H9 (cell line): Measurements from ENCODE around the gene MSRB2. TPM values are rescaled to one million over a fixed set of nuclear protein-coding genes. Genes with fewer than 3 reads are reported as not detected.

Experiments used
- DNase-seq: peaks from one replicate; pipeline ENCODE4 v3.0.0-alpha.2; 2017
- H2AFZ ChIP-seq: one replicate; pipeline ENCODE4 v1.6.1; 2013; ENCODE audit warnings: mild to moderate bottlenecking, low read length, control low read depth, moderate library complexity
- H2AK5ac ChIP-seq: 2 replicates; pipeline ENCODE4 v1.6.1; 2013; ENCODE audit warnings: low read length, control low read depth, mixed read lengths; ENCODE audit not compliant: insufficient read length
- H2BK120ac ChIP-seq: one replicate; pipeline ENCODE4 v1.6.1; 2013; ENCODE audit warnings: low read depth, mild to moderate bottlenecking, low read length, control low read depth, inconsistent platforms; ENCODE audit not compliant: poor library complexity, severe bottlenecking
- H2BK12ac ChIP-seq: 2 replicates; pipeline ENCODE4 v1.6.1; 2013; ENCODE audit warnings: low read length, control low read depth, mixed read lengths, low read depth; ENCODE audit not compliant: insufficient read length
- H2BK15ac ChIP-seq: 2 replicates; pipeline ENCODE4 v1.6.1; 2013; ENCODE audit warnings: low read depth, low read length, control low read depth
- H2BK20ac ChIP-seq: one replicate; pipeline ENCODE4 v1.6.1; 2013; ENCODE audit warnings: low read depth, mild to moderate bottlenecking, low read length, control low read depth, inconsistent platforms; ENCODE audit not compliant: poor library complexity, severe bottlenecking
- H2BK5ac ChIP-seq: 2 replicates; pipeline ENCODE4 v1.6.1; 2013; ENCODE audit warnings: low read length, control low read depth, mixed read lengths; ENCODE audit not compliant: insufficient read length
- H3K14ac ChIP-seq: 2 replicates; pipeline ENCODE4 v1.6.1; 2013; ENCODE audit warnings: low read length, control low read depth; ENCODE audit not compliant: insufficient read depth
- H3K18ac ChIP-seq: 2 replicates; pipeline ENCODE4 v1.6.1; 2013; ENCODE audit warnings: low read depth, mild to moderate bottlenecking, mixed read lengths, low read length, control low read depth; ENCODE audit not compliant: insufficient read length
- H3K23ac ChIP-seq: 2 replicates; pipeline ENCODE4 v1.6.1; 2013; ENCODE audit warnings: low read length, control low read depth, mixed read lengths, low read depth; ENCODE audit not compliant: insufficient read length
- H3K23me2 ChIP-seq: 2 replicates; pipeline ENCODE4 v1.6.1; 2013; ENCODE audit warnings: low read depth, mild to moderate bottlenecking, mixed read lengths, low read length, control low read depth; ENCODE audit not compliant: insufficient read length, poor library complexity, severe bottlenecking
- H3K27ac ChIP-seq: 2 replicates; pipeline ENCODE4 v1.5.1; 2013; ENCODE audit warnings: low read length, control low read depth, mixed read lengths, low read depth; ENCODE audit not compliant: insufficient read length
- H3K27me3 ChIP-seq: 2 replicates; pipeline ENCODE4 v1.6.1; 2013; ENCODE audit warnings: low read length, control low read depth, inconsistent platforms; ENCODE audit not compliant: insufficient read depth
- H3K4ac ChIP-seq: 2 replicates; pipeline ENCODE4 v1.6.1; 2013; ENCODE audit warnings: low read depth, mild to moderate bottlenecking, control low read depth, inconsistent platforms, low read length, moderate library complexity
- H3K4me1 ChIP-seq: 2 replicates; pipeline ENCODE4 v1.6.1; 2013; ENCODE audit warnings: low read length, control low read depth, inconsistent platforms; ENCODE audit not compliant: insufficient read depth
- H3K4me2 ChIP-seq: 2 replicates; pipeline ENCODE4 v1.6.1; 2013; ENCODE audit warnings: low read length, control low read depth, mixed read lengths; ENCODE audit not compliant: insufficient read length, insufficient read depth
- H3K56ac ChIP-seq: 2 replicates; pipeline ENCODE4 v1.6.1; 2013; ENCODE audit warnings: low read depth, mild to moderate bottlenecking, mixed read lengths, low read length, control low read depth; ENCODE audit not compliant: insufficient read length
- H3K79me1 ChIP-seq: 2 replicates; pipeline ENCODE4 v1.6.1; 2013; ENCODE audit warnings: low read depth, mild to moderate bottlenecking, moderate library complexity, low read length, control low read depth, inconsistent platforms; ENCODE audit not compliant: insufficient read depth, poor library complexity, severe bottlenecking
- H3K79me2 ChIP-seq: 2 replicates; pipeline ENCODE4 v1.6.1; 2013; ENCODE audit warnings: low read length, control low read depth, inconsistent platforms; ENCODE audit not compliant: insufficient read depth
- H3K9ac ChIP-seq: 2 replicates; pipeline ENCODE4 v1.6.1; 2013; ENCODE audit warnings: low read length, control low read depth, mixed read lengths; ENCODE audit not compliant: insufficient read length; ENCODE audit errors: extremely low read depth
- H3K9me3 ChIP-seq: one replicate; pipeline ENCODE4 v1.6.1; 2013; ENCODE audit warnings: low read depth, low read length, inconsistent platforms; ENCODE audit not compliant: control insufficient read depth
- H3T11ph ChIP-seq: one replicate; pipeline ENCODE4 v1.6.1; 2013; ENCODE audit warnings: mild to moderate bottlenecking, low read length, control low read depth, inconsistent platforms
- H4K20me1 ChIP-seq: one replicate; pipeline ENCODE4 v1.6.1; 2013; ENCODE audit not compliant: control insufficient read depth, insufficient read length, insufficient read depth
- H4K5ac ChIP-seq: 2 replicates; pipeline ENCODE4 v1.6.1; 2013; ENCODE audit warnings: low read depth, mild to moderate bottlenecking, mixed read lengths, low read length, control low read depth; ENCODE audit not compliant: insufficient read length
- H4K8ac ChIP-seq: replicated peaks from 2 replicates; pipeline ENCODE4 v1.6.1; 2013; ENCODE audit warnings: low read length, control low read depth, mixed read lengths, low read depth; ENCODE audit not compliant: insufficient read length
- H4K91ac ChIP-seq: 2 replicates; pipeline ENCODE4 v1.6.1; 2013; ENCODE audit warnings: low read depth, mild to moderate bottlenecking, moderate library complexity, mixed read lengths, low read length, control low read depth; ENCODE audit not compliant: insufficient read length
- H3K27ac Mint-ChIP-seq, 3 experiments: 2 replicates in 2 of 3; 3 replicates in 1 of 3; pipeline ENCODE4 v1.8.0; 2020 to 2021; ENCODE audit warnings: mixed read lengths in 3 of 3, mild to moderate bottlenecking in 1 of 3, moderate library complexity in 1 of 3
- H3K27me3 Mint-ChIP-seq: 2 replicates; pipeline ENCODE4 v1.8.0; 2021; ENCODE audit warnings: low read depth, mild to moderate bottlenecking, moderate library complexity, mixed read lengths
- H3K36me3 Mint-ChIP-seq, 3 experiments: 2 replicates in 2 of 3; 3 replicates in 1 of 3; pipeline ENCODE4 v1.8.0; 2020 to 2021; ENCODE audit warnings: low read depth in 3 of 3, mixed read lengths in 3 of 3; ENCODE audit not compliant: insufficient read depth in 1 of 3
- H3K4me1 Mint-ChIP-seq, 2 experiments: 2 replicates each; pipeline ENCODE4 v1.8.0; 2020; ENCODE audit warnings: mixed read lengths in 2 of 2
- H3K4me3 Mint-ChIP-seq, 2 experiments: 2 replicates in 1 of 2; 3 replicates in 1 of 2; pipeline ENCODE4 v1.8.0; 2020 to 2021; ENCODE audit warnings: mild to moderate bottlenecking in 2 of 2, mixed read lengths in 2 of 2, moderate library complexity in 1 of 2
- H3K9me3 Mint-ChIP-seq, 2 experiments: 2 replicates in 1 of 2; 3 replicates in 1 of 2; pipeline ENCODE4 v1.8.0; 2020; ENCODE audit warnings: mild to moderate bottlenecking in 2 of 2, mixed read lengths in 2 of 2, moderate library complexity in 1 of 2
- CTCF ChIP-seq: fragments of 200-600 bp; sonication (generic); conservative IDR thresholded peaks from 3 replicates; pipeline ENCODE4 v1.8.0; 2021; ENCODE audit warnings: antibody characterized with exemption, mild to moderate bottlenecking
- WGBS: extraction: QIAGEN DNeasy Blood & Tissue Kit; methylation state at CpG from one replicate; pipeline ENCODE4 v1.1.7; 2013; ENCODE audit warnings: missing lambda C conversion rate, low lambda C conversion rate, mixed read lengths; ENCODE audit not compliant: insufficient read length; ENCODE audit errors: extremely low coverage; 5-methylcytosine and 5-hydroxymethylcytosine counted together
- total RNA-seq: library from RNA; stranded (reverse); gene quantifications from 2 replicates; pipeline ENCODE4 v1.2.1, GENCODE V29; 2021

The MSRB2 gene
- total RNA-seq, 1 experiment from 2014 or later: 18.0 TPM

GRCh38 chr10:23136462-23136861 is 41.1 kb downstream of the MSRB2 start:
- Histone ChIP-seq H3K79me1 (no peaks in the 10 kb centered on the region), H2BK20ac (no peak overlapping the region), H2BK5ac (no peak overlapping the region), H3K4me1 (no peaks in the 10 kb centered on the region), H3K4me2 (no peak overlapping the region), H3K27ac (no peak overlapping the region), H2BK15ac (no peak overlapping the region), H2BK12ac (no peak overlapping the region), H3K9ac (no peak overlapping the region), H3K79me2 (no peaks in the 10 kb centered on the region), H2BK120ac (no peak overlapping the region), H2AFZ (no peak overlapping the region), H3K4ac (no peak overlapping the region), H3K14ac (no peak overlapping the region), H4K5ac (no peak overlapping the region), H3K18ac (no peak overlapping the region), H3T11ph (no peak overlapping the region), H3K9me3 (no peaks in the 10 kb centered on the region), H3K23me2 (no peaks in the 10 kb centered on the region), H2AK5ac (no peak overlapping the region), H4K8ac (no peak overlapping the region), H4K91ac (no peak overlapping the region), H3K56ac (no peak overlapping the region), H4K20me1 (no peaks in the 10 kb centered on the region), H3K23ac (no peak overlapping the region), H3K27me3 (no peaks in the 10 kb centered on the region)
- DNase-seq: no peak
- no peak overlapping the region for H3K4me3 Mint-ChIP-seq
- peaks cover 3% of the 10 kb centered on the region for H3K27me3 Mint-ChIP-seq
- H3K9me3 Mint-ChIP-seq: peaks cover 6 to 9% of the 10 kb centered on the region in 2 experiments
- no peak for TF ChIP-seq CTCF
- WGBS: no CpG with 5 or more reads among the region's 4 CpGs
- no peaks in the 10 kb centered on the region for H3K4me1 Mint-ChIP-seq
- no peak overlapping the region for H3K27ac Mint-ChIP-seq
- H3K36me3 Mint-ChIP-seq: 0 out of 7 replicates have a peak, but pooled peaks cover 0 to 4% (median 0%) of the 10 kb centered on the region in 3 experiments
